Measurements from ENCODE around the gene GSTM3. TPM values are rescaled to one million over a fixed set of nuclear protein-coding genes. Genes with fewer than 3 reads are reported as not detected.

GSTM3 gene
- total and polyA plus RNA-seq, 9 of the 15 experiments (the other 6 are each of a cell fraction or from before 2014, with no cell fraction given): 3.9 to 24.5 (median 9.4) TPM

- TF ChIP-seq ELF1 (tag; IDR thresholded peaks at IDR 0.05): no peak
- peak; percentile 44; the same call in 1 of the 2 replicates for TF ChIP-seq JUN (IDR thresholded peaks at IDR 0.05; ENCODE audit: borderline replicate concordance, low read depth, low read length)
- TF ChIP-seq JUN (CRISPR knock-in tag; IDR thresholded peaks at IDR 0.05; ENCODE audit: borderline replicate concordance): no peak
- TF ChIP-seq BRCA1 (IDR thresholded peaks at IDR 0.05): no peak
- no peak for TF ChIP-seq BRCA1 (CRISPR knock-in tag; IDR thresholded peaks at IDR 0.05)
- TF ChIP-seq TCFL5 (CRISPR knock-in tag; conservative IDR thresholded peaks at IDR 0.05): no peak
- TF ChIP-seq NR2C1 (IDR thresholded peaks at IDR 0.05): no peak
- peak; percentile 46; the same call in 1 of the 2 replicates for TF ChIP-seq NR2C1 (tag; IDR thresholded peaks at IDR 0.05)
- no peak for TF ChIP-seq PHF21A (IDR thresholded peaks at IDR 0.05; ENCODE audit: borderline replicate concordance, low read depth)
- TF ChIP-seq TAF9B (IDR thresholded peaks at IDR 0.05; ENCODE audit: partially characterized antibody): peak; percentile 40
- 0 out of 2 replicates have a peak, but pooled peaks have one; percentile 29 for TF ChIP-seq ZNF239 (CRISPR knock-in tag; IDR thresholded peaks at IDR 0.05)
- no peak for TF ChIP-seq HNRNPLL (IDR thresholded peaks at IDR 0.05; ENCODE audit: low read depth, low read length, poor library complexity, severe bottlenecking)
- TF ChIP-seq VEZF1 (CRISPR knock-in tag; IDR thresholded peaks at IDR 0.05): no peak
- no peak for TF ChIP-seq CHD1 (IDR thresholded peaks at IDR 0.05; ENCODE audit: low read length)
- TF ChIP-seq MEF2D (tag; conservative IDR thresholded peaks at IDR 0.05; ENCODE audit: low read depth): 0 out of 2 replicates have a peak, but pooled peaks have one; percentile 41
- TF ChIP-seq RBM15 (IDR thresholded peaks at IDR 0.05; ENCODE audit: insufficient read depth, low read length): no peak
- peak; percentile 84 for TF ChIP-seq ZBTB40 (IDR thresholded peaks at IDR 0.05)
- no peak for TF ChIP-seq ZBTB40 (CRISPR knock-in tag; IDR thresholded peaks at IDR 0.05)
Measured at GRCh38 chr1:109719337-109719837, 21.5 kb downstream of the GSTM3 start (continued).
